B cell (primary cell): ENCODE measurements around the gene TKTL1. TPM values are rescaled to one million over a fixed set of nuclear protein-coding genes. Genes with fewer than 3 reads are reported as not detected.

Experiments
- ATAC-seq: fragments of 200-7000 bp; cut with Tn5 transposase; one replicate; pipeline ENCODE4 v1.10.0; 2021; ENCODE audit warnings: low read depth, mild to moderate bottlenecking, moderate number of reproducible peaks, moderate library complexity
- CTCF ChIA-PET: fragments of 350-600 bp; sonication (Branson Sonifier 250); formaldehyde crosslinking; loops from one replicate; lab custom pipeline; 2021; ENCODE audit warnings: antibody characterized with exemption, inconsistent platforms; lab: Charles Lee
- POLR2A ChIA-PET: fragments of 350-600 bp; sonication (Branson Sonifier 250); formaldehyde crosslinking; loops from one replicate; lab custom pipeline; 2021; ENCODE audit warnings: antibody characterized with exemption; lab: Charles Lee
- DNase-seq: peaks from one replicate; pipeline ENCODE4 v3.0.0; 2013
- H2AFZ ChIP-seq: 2 replicates; pipeline ENCODE4 v1.6.1; 2012; ENCODE audit warnings: mild to moderate bottlenecking, low read depth, low read length; ENCODE audit not compliant: insufficient read depth, poor library complexity, severe bottlenecking
- H3K27ac ChIP-seq, 2 donors: 1 replicate in 1 of 2; 2 replicates in 1 of 2; pipeline ENCODE4 v1.5.1; 2012 to 2013; ENCODE audit warnings: low read length in 2 of 2, mild to moderate bottlenecking in 2 of 2, moderate library complexity in 1 of 2
- H3K27me3 ChIP-seq, 4 experiments: fragments of 200-600 bp in 1 of 4; sonication (generic) in 1 of 4; replicated peaks in 1 of 4; 1 replicate in 2 of 4; 2 replicates in 2 of 4; pipeline versions ENCODE4 v1.6.1 to v1.7.0; 2013 to 2016; ENCODE audit warnings: low read length in 3 of 4, mild to moderate bottlenecking in 2 of 4, mixed read lengths in 1 of 4, moderate library complexity in 1 of 4; ENCODE audit not compliant: insufficient read depth in 4 of 4, control insufficient read depth in 3 of 4; ENCODE audit errors: control extremely low read depth in 1 of 4
- H3K36me3 ChIP-seq, 2 experiments: replicated peaks in 1 of 2; 1 replicate in 1 of 2; 2 replicates in 1 of 2; pipeline versions ENCODE4 v1.6.1 to v1.7.1; 2013; ENCODE audit warnings: low read length in 1 of 2; ENCODE audit not compliant: insufficient read depth in 2 of 2, control insufficient read depth in 1 of 2; ENCODE audit errors: control extremely low read depth in 1 of 2, extremely low read depth in 1 of 2
- H3K4me1 ChIP-seq, 2 donors: fragments of 200-600 bp in 1 of 2; sonication (generic) in 1 of 2; 1 replicate in 1 of 2; 2 replicates in 1 of 2; pipeline versions ENCODE4 v1.5.1 to v1.6.1; 2013 to 2017; ENCODE audit warnings: low read length in 2 of 2; ENCODE audit not compliant: control insufficient read depth in 2 of 2, insufficient read depth in 2 of 2
- H3K4me2 ChIP-seq: replicated peaks from 2 replicates; pipeline ENCODE3; 2012; ENCODE audit warnings: mild to moderate bottlenecking, low read depth, low read length; ENCODE audit not compliant: poor library complexity, severe bottlenecking
- H3K4me3 ChIP-seq, 5 experiments: fragments of 200-600 bp in 1 of 5; sonication (generic) in 1 of 5; 1 replicate in 3 of 5; 2 replicates in 2 of 5; pipeline versions ENCODE4 v1.5.1 to v1.7.0; 2011 to 2016; ENCODE audit warnings: low read length in 4 of 5, mild to moderate bottlenecking in 4 of 5, low read depth in 2 of 5, control low read depth in 1 of 5, moderate library complexity in 1 of 5; ENCODE audit not compliant: insufficient read depth in 1 of 5; ENCODE audit errors: control extremely low read depth in 1 of 5, extremely low read depth in 1 of 5
- H3K79me2 ChIP-seq: fragments of 200-600 bp; sonication (generic); one replicate; pipeline ENCODE4 v1.6.0; 2016; ENCODE audit warnings: low read length; ENCODE audit not compliant: control insufficient read depth, insufficient read depth
- H3K9ac ChIP-seq: fragments of 200-600 bp; sonication (generic); 2 replicates; pipeline ENCODE4 v1.6.1; 2017; ENCODE audit warnings: mild to moderate bottlenecking, low read length, moderate library complexity
- H3K9me3 ChIP-seq, 3 donors: one replicate each; pipeline versions ENCODE4 v1.6.1 to v1.7.1; 2013; ENCODE audit warnings: low read length in 2 of 3; ENCODE audit not compliant: control insufficient read depth in 2 of 3, insufficient read depth in 1 of 3; ENCODE audit errors: control extremely low read depth in 1 of 3
- H4K20me1 ChIP-seq: 2 replicates; pipeline ENCODE4 v1.6.0; 2012; ENCODE audit warnings: mild to moderate bottlenecking, low read length; ENCODE audit not compliant: insufficient read depth, control insufficient read depth, poor library complexity, severe bottlenecking
- H3K27ac Mint-ChIP-seq: one replicate; pipeline ENCODE4 v1.8.0; 2021; ENCODE audit warnings: mixed read lengths
- H3K27me3 Mint-ChIP-seq: one replicate; pipeline ENCODE4 v1.8.0; 2021; ENCODE audit warnings: mixed read lengths
- H3K4me1 Mint-ChIP-seq: one replicate; pipeline ENCODE4 v1.8.0; 2021; ENCODE audit warnings: mixed read lengths
- H3K4me3 Mint-ChIP-seq: one replicate; pipeline ENCODE4 v1.8.0; 2021; ENCODE audit warnings: mixed read lengths
- H3K9me3 Mint-ChIP-seq: one replicate; pipeline ENCODE4 v1.8.0; 2022; ENCODE audit warnings: mixed read lengths; ENCODE audit not compliant: insufficient read depth
- CTCF ChIP-seq: fragments of 200-600 bp; IDR thresholded peaks from one replicate; pipeline ENCODE4 v1.8.0; 2022; ENCODE audit warnings: antibody characterized with exemption, mild to moderate bottlenecking
- EZH2 ChIP-seq: IDR thresholded peaks from 2 replicates; pipeline ENCODE4 v1.6.1; 2012; ENCODE audit warnings: borderline replicate concordance, low read depth, mild to moderate bottlenecking, moderate library complexity, low read length; ENCODE audit not compliant: insufficient read depth, poor library complexity, severe bottlenecking
- WGBS: methylation state at CpG from one replicate; pipeline ENCODE4 v1.1.5; 2013; ENCODE audit warnings: missing lambda C conversion rate; ENCODE audit not compliant: insufficient coverage; 5-methylcytosine and 5-hydroxymethylcytosine counted together
- intact Hi-C: fragments of 100-400 bp; cut with micrococcal nuclease; formaldehyde crosslinking; loops from one replicate; pipeline ENCODE4 v1.10.0; 2022
- polyA plus RNA-seq: library from polyadenylated mRNA; depleted of rRNA; stranded (reverse); fragments of >200 nt; gene quantifications from 2 replicates; pipeline ENCODE4 v1.2.3, GENCODE V29; 2012
- total RNA-seq, 2 donors: library from RNA; stranded (reverse); fragments of 120-200 nt in 1 of 2; gene quantifications; 1 replicate in 1 of 2; 2 replicates in 1 of 2; pipeline versions ENCODE4 v1.2.3 to v1.2.4, GENCODE V29; 2013 to 2022

Gene TKTL1
- total and polyA plus RNA-seq, 2 donors (not counting 1 experiment from before 2014, with no cell fraction given), result 0.18 to 0.96 TPM

GRCh38 chrX:154349979-154350378 is 54.4 kb downstream of the TKTL1 start:
- Mint-ChIP-seq H3K27ac (peak overlapping the region; percentile 56), H3K9me3 (no peaks in the 10 kb centered on the region), H3K4me3 (no peak overlapping the region), H3K4me1 (peaks cover 35% of the 10 kb centered on the region), H3K27me3 (no peaks in the 10 kb centered on the region)
- ChIA-PET CTCF (no interaction called here), POLR2A (interaction anchor here (0.6 kb wide), 1 partner anchor 29 kb away, joined by 5 read pairs; no protein-coding TSS in a partner anchor)
- no peak overlapping the region for H3K4me3 ChIP-seq
- peaks cover 41 to 63% of the 10 kb centered on the region in 2 donors for H3K4me1 ChIP-seq
- no peaks in the 10 kb centered on the region for H3K79me2 ChIP-seq
- H3K4me2 ChIP-seq, result peak overlapping the region; percentile 67
- no peak for TF ChIP-seq EZH2
- TF ChIP-seq CTCF, result no peak
- intact Hi-C loops, result no loop called here
- WGBS, result 91% methylated on average over 15 of the region's 15 CpGs
- peaks cover 0 to 65% of the 10 kb centered on the region in 2 experiments for H3K36me3 ChIP-seq
- peaks cover 0 to 4% (median 0%) of the 10 kb centered on the region in 3 donors for H3K9me3 ChIP-seq
- peaks cover 1% of the 10 kb centered on the region for H4K20me1 ChIP-seq
- no peak for ATAC-seq
- peak overlapping the region in 1 of 2 donors; percentile 19 for H3K27ac ChIP-seq
- no peak overlapping the region for H2AFZ ChIP-seq
- DNase-seq, result no peak
- H3K9ac ChIP-seq, result no peak overlapping the region
- no peaks in the 10 kb centered on the region for H3K27me3 ChIP-seq

GRCh38 chrX:154350429-154351182 is 55.0 kb downstream of the TKTL1 start:
- DNase-seq, result no peak
- H3K79me2 ChIP-seq, result no peaks in the 10 kb centered on the region
- H3K4me1 Mint-ChIP-seq, result peaks cover 35% of the 10 kb centered on the region
- POLR2A ChIA-PET, result interaction anchor here (0.7 kb wide), 1 partner anchor 19 kb away, joined by 3 read pairs; no protein-coding TSS in a partner anchor
- no peaks in the 10 kb centered on the region for H3K27me3 Mint-ChIP-seq
- CTCF ChIA-PET, result no interaction called here
- H2AFZ ChIP-seq, result no peak overlapping the region
- no peaks in the 10 kb centered on the region for H3K27me3 ChIP-seq
- peak overlapping the region; percentile 26 for H3K4me3 Mint-ChIP-seq
- H3K4me2 ChIP-seq, result peak overlapping the region; percentile 67
- H3K9me3 Mint-ChIP-seq, result no peaks in the 10 kb centered on the region
- intact Hi-C loops, result no loop called here
- H3K9me3 ChIP-seq, result peaks cover 0 to 4% (median 0%) of the 10 kb centered on the region in 3 donors
- peaks cover 7% of the 10 kb centered on the region for H4K20me1 ChIP-seq
- no peak for ATAC-seq
- peak overlapping the region in 2 of 5 experiments; percentile 9 for H3K4me3 ChIP-seq
- WGBS, result 78% methylated on average over 13 of the region's 19 CpGs
- H3K9ac ChIP-seq, result no peak overlapping the region
- H3K36me3 ChIP-seq, result peaks cover 0 to 72% of the 10 kb centered on the region in 2 experiments
- peak overlapping the region; percentile 85 for H3K27ac Mint-ChIP-seq
- peaks cover 41 to 63% of the 10 kb centered on the region in 2 donors for H3K4me1 ChIP-seq
- H3K27ac ChIP-seq, result peak overlapping the region; percentile 57
- TF ChIP-seq CTCF (no peak), EZH2 (no peak)
